Panc1 (cell line): ENCODE results near the gene AVL9.

Experiments
- TCF7L2 ChIP-seq: IDR thresholded peaks from 2 replicates; pipeline ENCODE4 v1.6.1; 2011; ENCODE audit warnings: mild to moderate bottlenecking, low read depth, low read length, inconsistent platforms
- TF ChIP-seq, protein P1 (sequence below): fragments of 450-650 bp; IDR thresholded peaks from 2 replicates; pipeline ENCODE4 v1.5.1; 2017; ENCODE audit warnings: mild to moderate bottlenecking

DNA sequence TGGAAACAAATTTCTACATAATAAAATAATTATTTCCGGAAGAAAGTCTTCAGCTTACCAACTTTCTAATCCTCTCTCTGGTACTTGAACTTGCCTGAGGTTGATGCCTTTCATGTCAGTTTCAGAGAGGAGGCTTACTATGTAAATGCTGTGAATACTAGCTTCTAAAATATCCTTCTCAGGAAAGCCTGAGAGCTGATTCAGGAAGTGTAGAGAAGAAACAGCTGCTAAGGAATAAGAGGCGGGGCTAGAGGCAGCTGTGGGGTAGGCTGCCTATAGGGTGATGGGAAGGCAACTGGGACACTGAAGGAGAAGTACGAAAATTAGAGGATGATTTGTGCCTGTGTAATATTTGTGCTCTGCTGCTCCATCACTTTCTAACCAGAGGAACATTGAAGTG, 69.3 kb downstream of the AVL9 start:
- TF ChIP-seq, protein P1, sequence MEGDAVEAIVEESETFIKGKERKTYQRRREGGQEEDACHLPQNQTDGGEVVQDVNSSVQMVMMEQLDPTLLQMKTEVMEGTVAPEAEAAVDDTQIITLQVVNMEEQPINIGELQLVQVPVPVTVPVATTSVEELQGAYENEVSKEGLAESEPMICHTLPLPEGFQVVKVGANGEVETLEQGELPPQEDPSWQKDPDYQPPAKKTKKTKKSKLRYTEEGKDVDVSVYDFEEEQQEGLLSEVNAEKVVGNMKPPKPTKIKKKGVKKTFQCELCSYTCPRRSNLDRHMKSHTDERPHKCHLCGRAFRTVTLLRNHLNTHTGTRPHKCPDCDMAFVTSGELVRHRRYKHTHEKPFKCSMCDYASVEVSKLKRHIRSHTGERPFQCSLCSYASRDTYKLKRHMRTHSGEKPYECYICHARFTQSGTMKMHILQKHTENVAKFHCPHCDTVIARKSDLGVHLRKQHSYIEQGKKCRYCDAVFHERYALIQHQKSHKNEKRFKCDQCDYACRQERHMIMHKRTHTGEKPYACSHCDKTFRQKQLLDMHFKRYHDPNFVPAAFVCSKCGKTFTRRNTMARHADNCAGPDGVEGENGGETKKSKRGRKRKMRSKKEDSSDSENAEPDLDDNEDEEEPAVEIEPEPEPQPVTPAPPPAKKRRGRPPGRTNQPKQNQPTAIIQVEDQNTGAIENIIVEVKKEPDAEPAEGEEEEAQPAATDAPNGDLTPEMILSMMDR: no peak
- TF ChIP-seq TCF7L2: no peak
